ENCODE data around the gene ACER1.
"Not testable (repeated sequence)": the region's sequence is repeated elsewhere in the genome, so short reads cannot be mapped to it uniquely, and the experiment has no call there.

The ACER1 gene

GRCh38 chr19:6286676-6287075 is 46.7 kb downstream of the ACER1 start:
- DNase-seq, result no peak

- DNase-seq, result not testable (repeated sequence)
Measured at GRCh38 chr19:6282393-6282792, 51.0 kb downstream of the ACER1 start.

GRCh38 chr19:6279931-6280591 is 53.4 kb downstream of the ACER1 start, which contains the start of gene MLLT1:
Gene MLLT1 (minus strand): TSS chr19:6279975. CDS start chr19:6279784, 191 bp downstream.
- DNase-seq, result peak; percentile 81

- no peak for DNase-seq
Measured at GRCh38 chr19:6279620-6279930, 53.8 kb downstream of the ACER1 start.

- DNase-seq, result no peak
Measured at GRCh38 chr19:6278740-6279619, 54.4 kb downstream of the ACER1 start.

- DNase-seq, result no peak
Measured at GRCh38 chr19:6278051-6278450, 55.4 kb downstream of the ACER1 start.

- no peak for DNase-seq
Measured at GRCh38 chr19:6276447-6276846, 57.0 kb downstream of the ACER1 start.

- DNase-seq, result no peak
Measured at GRCh38 chr19:6275170-6275744, 58.2 kb downstream of the ACER1 start.

GRCh38 chr19:6274756-6275155 is 58.7 kb downstream of the ACER1 start:
- no peak for DNase-seq

GRCh38 chr19:6273701-6274601 is 59.5 kb downstream of the ACER1 start:
- peak; percentile 72 for DNase-seq

- DNase-seq, result no peak
Measured at GRCh38 chr19:6272913-6273600, 60.4 kb downstream of the ACER1 start.

- no peak for DNase-seq
Measured at GRCh38 chr19:6272411-6272791, 61.0 kb downstream of the ACER1 start.

- no peak for DNase-seq
Measured at GRCh38 chr19:6271721-6272410, 61.5 kb downstream of the ACER1 start.

GRCh38 chr19:6271251-6271650 is 62.2 kb downstream of the ACER1 start:
- DNase-seq, result no peak

GRCh38 chr19:6270822-6271221 is 62.6 kb downstream of the ACER1 start:
- DNase-seq, result no peak

- DNase-seq, result no peak
Measured at GRCh38 chr19:6270076-6270745, 63.2 kb downstream of the ACER1 start.

- no peak for DNase-seq
Measured at GRCh38 chr19:6269101-6269886, 64.1 kb downstream of the ACER1 start.

GRCh38 chr19:6268382-6268771 is 65.0 kb downstream of the ACER1 start:
- no peak for DNase-seq

GRCh38 chr19:6267552-6268381 is 65.6 kb downstream of the ACER1 start:
- DNase-seq, result no peak
